ENCODE measurements around the gene GABRR3. TPM values are rescaled to one million over a fixed set of nuclear protein-coding genes. Genes with fewer than 3 reads are reported as not detected.

Gene GABRR3
- total RNA-seq, 2 experiments from 2014 or later: not detected

DNA sequence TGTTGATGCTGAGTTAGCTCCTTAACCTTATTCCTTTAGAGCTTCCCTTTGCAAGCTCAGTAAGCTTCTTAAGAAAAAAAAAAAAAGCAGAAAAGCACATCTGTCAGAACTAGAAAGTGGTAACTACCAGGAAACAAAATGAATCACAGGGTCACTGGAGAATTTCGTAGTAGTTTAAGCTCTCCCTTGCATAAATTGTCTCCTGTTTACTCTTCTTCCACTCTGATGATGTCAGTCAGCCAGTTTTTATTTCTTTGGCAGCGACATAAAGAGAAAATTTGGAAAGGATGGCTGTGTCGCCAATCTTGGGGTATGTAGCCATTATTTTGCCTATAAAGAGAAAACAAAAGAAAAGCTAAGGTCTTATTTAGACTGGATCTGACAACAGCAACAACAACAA, 3.2 kb upstream of the GABRR3 start:
- no peak for ATAC-seq
- Mint-ChIP-seq H3K36me3 (ENCODE audit: low read depth) (peaks cover 2% of the 10 kb centered on the region), H3K9me3 (ENCODE audit: insufficient read depth) (peaks cover 6% of the 10 kb centered on the region), H3K27ac (no peak overlapping the region), H3K4me3 (no peak overlapping the region), H3K4me1 (ENCODE audit: low read depth) (peaks cover 9% of the 10 kb centered on the region), H3K27me3 (ENCODE audit: low read depth) (peaks cover 38% of the 10 kb centered on the region)
- DNase-seq: no peak
- CTCF ChIA-PET: interaction anchor here (0.7 to 5.5 kb wide), 12 partner anchors 9 to 564 kb away, joined by 3 to 50 read pairs (median 12); partner anchors contain the start of genes CPOX and CRYBG3
- POLR2A ChIA-PET: no interaction called here

DNA sequence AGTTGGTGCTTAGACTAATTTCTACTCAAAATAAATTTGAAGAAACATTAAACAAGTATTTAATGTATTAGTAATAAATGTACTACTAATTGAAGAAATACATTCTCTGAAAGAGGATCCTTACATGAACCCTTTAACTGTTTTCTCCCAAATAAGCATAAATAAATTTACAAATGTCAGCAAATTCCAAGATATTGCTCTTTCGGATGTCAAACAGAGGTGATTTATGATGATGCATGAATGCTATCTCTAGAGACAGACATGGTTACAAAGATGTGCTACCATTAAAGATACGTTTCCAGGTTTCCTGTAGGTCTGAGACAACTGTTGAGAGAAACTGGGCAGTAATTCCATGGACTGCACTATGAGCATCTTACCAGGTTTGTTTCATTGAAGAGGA, 629 bp downstream of the GABRR3 start:
- no peak for DNase-seq
- ChIA-PET POLR2A (no interaction called here), CTCF (interaction anchor here (1.2 kb wide), 1 partner anchor 11 kb away, joined by 3 read pairs; no protein-coding TSS in a partner anchor)
- ATAC-seq: no peak
- H3K36me3 Mint-ChIP-seq (ENCODE audit: low read depth): no peaks in the 10 kb centered on the region
- no peak overlapping the region for H3K4me3 Mint-ChIP-seq
- peaks cover 21% of the 10 kb centered on the region for H3K27me3 Mint-ChIP-seq (ENCODE audit: low read depth)
- H3K27ac Mint-ChIP-seq: no peak overlapping the region
- peaks cover 9% of the 10 kb centered on the region for H3K4me1 Mint-ChIP-seq (ENCODE audit: low read depth)
- H3K9me3 Mint-ChIP-seq (ENCODE audit: insufficient read depth): no peaks in the 10 kb centered on the region

DNA sequence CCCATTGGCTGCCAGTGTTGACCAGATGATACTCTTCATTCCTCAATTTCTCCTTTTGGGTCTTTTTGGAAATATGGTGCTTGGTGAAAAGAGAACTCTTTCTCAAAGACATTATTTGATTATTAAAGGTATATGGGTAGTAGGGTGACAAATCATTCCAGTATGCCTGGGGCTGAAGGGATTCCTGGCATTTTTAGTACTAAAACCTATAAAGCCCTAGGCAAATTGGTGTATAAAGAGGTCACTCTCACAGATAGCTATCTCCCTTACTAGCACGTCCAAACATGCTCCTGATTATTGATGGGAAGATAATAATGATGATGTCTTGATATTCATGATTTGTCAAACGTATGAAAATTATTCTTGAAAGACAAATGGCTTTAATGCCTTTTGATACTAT, 1.1 kb downstream of the GABRR3 start:
- no peak overlapping the region for H3K4me3 Mint-ChIP-seq
- ATAC-seq (no peak), DNase-seq (no peak)
- CTCF ChIA-PET: interaction anchor here (1.1 to 1.2 kb wide), 2 partner anchors 10 to 295 kb away, joined by 3 to 5 read pairs; no protein-coding TSS in a partner anchor
- H3K27ac Mint-ChIP-seq: no peak overlapping the region
- H3K27me3 Mint-ChIP-seq (ENCODE audit: low read depth): peaks cover 21% of the 10 kb centered on the region
- H3K4me1 Mint-ChIP-seq (ENCODE audit: low read depth): peaks cover 9% of the 10 kb centered on the region
- POLR2A ChIA-PET: no interaction called here
- H3K36me3 Mint-ChIP-seq (ENCODE audit: low read depth): no peaks in the 10 kb centered on the region
- H3K9me3 Mint-ChIP-seq (ENCODE audit: insufficient read depth): no peaks in the 10 kb centered on the region

DNA sequence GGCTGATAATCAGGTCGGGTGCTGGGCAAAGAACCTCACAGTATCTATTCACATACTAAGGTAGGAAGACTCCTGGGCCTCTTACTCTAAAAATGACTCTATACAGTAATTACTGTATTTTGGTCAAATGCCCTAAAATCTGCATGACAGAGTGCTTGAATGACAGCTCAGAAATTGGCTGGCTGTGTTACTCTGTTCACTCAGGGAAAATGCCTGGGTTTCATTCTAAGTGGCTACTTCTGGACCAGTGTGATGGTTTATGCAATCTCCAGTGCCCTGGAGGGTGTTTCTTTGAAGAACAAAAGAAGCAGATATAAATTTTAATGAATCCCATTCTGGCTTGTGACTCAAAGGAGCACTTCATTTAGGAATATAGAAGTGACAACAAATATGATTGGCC, 2.2 kb downstream of the GABRR3 start:
- peaks cover 19% of the 10 kb centered on the region for H3K27me3 Mint-ChIP-seq (ENCODE audit: low read depth)
- H3K27ac Mint-ChIP-seq: no peak overlapping the region
- peaks cover 13% of the 10 kb centered on the region for H3K4me1 Mint-ChIP-seq (ENCODE audit: low read depth)
- H3K9me3 Mint-ChIP-seq (ENCODE audit: insufficient read depth): no peaks in the 10 kb centered on the region
- ChIA-PET CTCF (interaction anchor here (1.1 kb wide), 1 partner anchor 296 kb away, joined by 5 read pairs; no protein-coding TSS in a partner anchor), POLR2A (no interaction called here)
- H3K4me3 Mint-ChIP-seq: no peak overlapping the region
- ATAC-seq (no peak), DNase-seq (no peak)
- no peaks in the 10 kb centered on the region for H3K36me3 Mint-ChIP-seq (ENCODE audit: low read depth)

DNA sequence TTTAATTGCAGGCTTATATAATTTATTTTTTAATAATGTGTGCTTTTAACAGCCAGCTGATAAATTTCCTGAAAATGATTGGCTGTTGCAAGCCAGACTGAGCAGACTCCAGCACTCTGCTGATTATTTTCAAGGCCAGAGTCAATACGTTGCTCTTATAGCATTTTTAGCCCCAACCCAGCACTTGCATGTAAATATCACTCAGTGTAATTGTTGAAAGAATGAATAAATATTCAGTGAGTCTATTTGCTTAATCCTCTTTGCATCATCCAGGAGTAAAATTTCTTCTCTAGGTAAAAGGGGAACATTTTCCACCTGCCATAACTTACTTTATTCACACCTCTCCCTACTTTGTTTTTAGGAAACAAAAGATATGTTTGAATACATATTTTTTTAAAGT, 2.9 kb downstream of the GABRR3 start:
- ATAC-seq (no peak), DNase-seq (no peak)
- Mint-ChIP-seq H3K9me3 (ENCODE audit: insufficient read depth) (no peaks in the 10 kb centered on the region), H3K4me1 (ENCODE audit: low read depth) (peaks cover 13% of the 10 kb centered on the region), H3K36me3 (ENCODE audit: low read depth) (no peaks in the 10 kb centered on the region), H3K4me3 (no peak overlapping the region), H3K27ac (no peak overlapping the region), H3K27me3 (ENCODE audit: low read depth) (peaks cover 16% of the 10 kb centered on the region)
- POLR2A ChIA-PET: no interaction called here
- CTCF ChIA-PET: no interaction called here

DNA sequence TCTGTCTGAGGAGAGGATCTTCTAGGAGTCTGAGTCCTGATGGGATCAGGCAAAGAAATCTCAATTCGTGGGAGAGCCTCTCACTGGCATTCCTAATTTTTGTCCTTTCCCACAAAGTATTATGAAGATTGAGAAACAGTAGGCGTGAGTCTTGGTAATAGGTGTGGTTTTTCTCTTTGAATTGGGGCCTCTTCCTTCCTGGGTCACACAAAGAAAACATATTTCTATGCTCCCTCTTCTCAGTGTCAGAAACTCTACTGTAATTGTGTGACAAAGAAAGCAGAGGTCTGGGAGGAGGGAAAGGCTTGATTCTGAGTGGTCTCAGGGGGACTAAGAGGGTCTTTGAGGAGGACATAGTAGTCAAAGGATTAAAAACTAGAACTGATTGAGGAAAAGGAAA, 6.0 kb downstream of the GABRR3 start:
- Mint-ChIP-seq H3K9me3 (ENCODE audit: insufficient read depth) (no peaks in the 10 kb centered on the region), H3K36me3 (ENCODE audit: low read depth) (no peaks in the 10 kb centered on the region), H3K27me3 (ENCODE audit: low read depth) (peaks cover 12% of the 10 kb centered on the region), H3K27ac (peak overlapping the region; percentile 87), H3K4me3 (peak overlapping the region; percentile 54), H3K4me1 (ENCODE audit: low read depth) (peaks cover 13% of the 10 kb centered on the region)
- DNase-seq (no peak), ATAC-seq (no peak)
- CTCF ChIA-PET: interaction anchor here (0.6 to 1.2 kb wide), 2 partner anchors 9 to 45 kb away, joined by 3 to 4 read pairs; no protein-coding TSS in a partner anchor
- POLR2A ChIA-PET: no interaction called here

DNA sequence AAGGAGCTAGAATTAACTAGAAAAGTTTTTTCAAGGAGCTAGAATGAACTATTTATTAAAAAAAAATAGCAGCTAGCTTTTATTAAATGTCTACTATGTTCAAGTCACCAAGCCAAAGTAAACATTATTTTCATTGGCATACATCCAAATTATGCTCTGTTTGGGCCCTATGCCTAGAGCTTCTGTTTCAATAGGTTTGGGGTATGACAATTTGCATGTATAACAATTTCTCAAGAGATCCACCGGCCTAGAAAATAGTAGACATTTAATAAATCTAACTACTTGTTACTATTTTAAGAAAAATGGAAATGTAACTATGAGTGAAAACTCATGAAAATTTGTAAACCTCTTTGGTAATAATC, 8.0 kb downstream of the GABRR3 start:
- CTCF ChIA-PET: interaction anchor here (0.8 to 2.9 kb wide), 7 partner anchors 11 to 231 kb away, joined by 3 to 20 read pairs (median 4); partner anchors contain the start of gene RIOX2
- no peak overlapping the region for H3K27ac Mint-ChIP-seq
- peaks cover 20% of the 10 kb centered on the region for H3K4me1 Mint-ChIP-seq (ENCODE audit: low read depth)
- no peaks in the 10 kb centered on the region for H3K36me3 Mint-ChIP-seq (ENCODE audit: low read depth)
- peaks cover 10% of the 10 kb centered on the region for H3K27me3 Mint-ChIP-seq (ENCODE audit: low read depth)
- DNase-seq (no peak), ATAC-seq (no peak)
- POLR2A ChIA-PET: no interaction called here
- H3K4me3 Mint-ChIP-seq: no peak overlapping the region
- H3K9me3 Mint-ChIP-seq (ENCODE audit: insufficient read depth): no peaks in the 10 kb centered on the region

DNA sequence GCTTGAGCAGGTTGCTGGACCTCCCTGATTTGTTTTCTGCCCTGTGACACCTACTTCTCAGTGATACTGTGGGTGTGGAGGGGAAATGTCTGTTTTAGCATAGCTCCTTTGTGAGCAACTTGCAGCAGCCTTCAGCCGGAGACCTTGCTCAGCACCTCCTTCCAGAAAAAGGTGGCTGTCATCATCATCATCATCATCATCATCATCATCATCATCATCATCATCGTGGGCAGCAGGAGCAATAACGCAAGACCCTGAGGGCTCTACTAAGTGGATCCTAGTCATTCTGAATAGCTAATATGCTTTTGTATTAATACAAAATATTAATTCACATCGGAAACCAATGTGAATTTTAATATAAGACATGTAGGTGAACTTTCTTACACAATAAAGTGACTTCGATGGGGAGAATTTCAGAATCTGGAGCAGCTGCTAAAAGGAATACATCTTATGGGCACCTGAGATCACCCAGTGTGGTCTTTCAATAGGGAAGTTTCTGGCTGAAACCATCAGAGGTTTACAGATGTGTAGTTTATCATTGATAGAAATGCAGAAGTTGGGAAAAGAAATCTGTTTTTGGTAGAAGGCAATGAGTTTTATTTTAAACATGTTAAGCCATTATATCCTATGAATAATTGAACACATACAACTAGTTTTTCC, 8.6 kb downstream of the GABRR3 start:
- ATAC-seq: no peak
- Mint-ChIP-seq H3K27me3 (ENCODE audit: low read depth) (peaks cover 10% of the 10 kb centered on the region), H3K4me1 (ENCODE audit: low read depth) (peaks cover 20% of the 10 kb centered on the region), H3K36me3 (ENCODE audit: low read depth) (no peaks in the 10 kb centered on the region), H3K4me3 (no peak overlapping the region), H3K9me3 (ENCODE audit: insufficient read depth) (no peaks in the 10 kb centered on the region), H3K27ac (no peak overlapping the region)
- ChIA-PET POLR2A (no interaction called here), CTCF (interaction anchor here (0.7 to 2.9 kb wide), 15 partner anchors 11 to 1241 kb away, joined by 3 to 20 read pairs (median 4); partner anchors contain the start of gene RIOX2)
- no peak for DNase-seq

DNA sequence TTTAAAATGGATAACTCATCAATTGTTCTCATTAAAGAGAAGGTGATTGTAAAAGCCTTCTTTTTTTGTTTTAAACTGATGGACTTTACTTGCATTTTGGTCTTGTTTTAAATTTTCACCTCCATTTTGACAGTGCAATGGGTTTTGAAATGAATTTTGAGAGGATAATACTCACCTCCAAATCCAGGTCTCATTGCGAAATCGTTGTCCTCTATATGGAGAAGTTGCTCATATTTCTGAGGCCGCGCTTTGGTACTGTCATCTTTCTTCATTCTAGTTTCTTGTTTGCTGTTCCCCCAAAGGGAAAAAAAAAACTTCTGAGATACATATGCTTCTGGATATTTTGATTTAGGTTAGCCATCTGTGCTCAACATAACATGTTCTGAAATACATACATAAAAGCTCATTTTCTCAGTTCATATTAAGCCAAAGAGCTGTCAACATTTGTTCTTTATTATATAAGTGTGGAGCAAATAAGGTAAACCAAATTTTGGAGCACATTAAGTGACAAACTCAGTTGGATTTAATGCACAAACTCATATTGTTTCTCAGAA, 9.6 kb downstream of the GABRR3 start:
- ATAC-seq (no peak), DNase-seq (no peak)
- H3K4me1 Mint-ChIP-seq (ENCODE audit: low read depth): peaks cover 20% of the 10 kb centered on the region
- H3K27me3 Mint-ChIP-seq (ENCODE audit: low read depth): peaks cover 10% of the 10 kb centered on the region
- ChIA-PET CTCF (interaction anchor here (0.9 to 4.7 kb wide), 9 partner anchors 13 to 307 kb away, joined by 3 to 68 read pairs (median 5); no protein-coding TSS in a partner anchor), POLR2A (no interaction called here)
- H3K9me3 Mint-ChIP-seq (ENCODE audit: insufficient read depth): no peaks in the 10 kb centered on the region
- no peaks in the 10 kb centered on the region for H3K36me3 Mint-ChIP-seq (ENCODE audit: low read depth)
- H3K27ac Mint-ChIP-seq: no peak overlapping the region
- no peak overlapping the region for H3K4me3 Mint-ChIP-seq

DNA sequence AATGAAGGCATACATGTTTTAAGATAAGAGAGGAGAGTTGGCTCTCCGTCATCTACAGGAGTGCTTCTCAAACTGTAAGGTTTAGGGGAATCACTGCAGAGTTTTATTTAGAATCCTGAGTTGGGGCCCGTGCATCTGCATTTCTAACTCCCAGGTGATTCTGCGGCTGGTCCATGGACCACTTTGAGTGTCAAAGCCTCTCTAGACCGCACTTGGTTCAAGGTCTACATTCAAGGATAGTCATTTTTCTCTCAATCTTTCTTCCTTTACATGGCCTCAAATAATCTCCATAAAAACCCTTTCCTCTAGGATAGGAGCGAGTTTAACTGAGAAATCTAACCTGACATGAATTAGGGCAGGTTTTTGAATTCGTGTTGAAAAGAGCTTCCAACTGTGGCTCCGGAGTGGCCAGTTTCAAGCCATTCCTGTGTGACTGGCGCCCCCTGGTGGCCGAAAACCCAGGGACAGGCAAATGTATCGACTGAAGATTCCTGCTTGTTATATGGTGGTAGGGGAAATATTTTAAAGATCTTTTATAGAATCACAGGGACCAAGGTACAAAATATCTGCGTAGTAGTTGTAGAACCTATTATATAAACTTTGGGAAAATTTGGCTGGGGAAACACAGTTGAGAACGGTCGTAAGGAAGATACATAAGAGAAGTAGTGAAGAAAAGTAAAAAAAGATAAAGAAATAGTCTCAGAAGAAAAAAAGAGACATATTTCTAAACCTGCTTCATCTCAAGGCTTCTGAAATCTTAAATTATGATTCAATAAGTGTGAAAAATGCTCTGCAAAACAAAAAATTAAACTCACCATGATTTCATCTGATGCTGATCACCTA, 11.9 kb downstream of the GABRR3 start:
- no peaks in the 10 kb centered on the region for H3K9me3 Mint-ChIP-seq (ENCODE audit: insufficient read depth)
- ATAC-seq (peak; percentile 84), DNase-seq (peak; percentile 93)
- ChIA-PET CTCF (interaction anchor here (0.6 to 5.3 kb wide), 43 partner anchors 11 to 304 kb away, joined by 3 to 68 read pairs (median 3); partner anchors contain the start of genes ARL6, CRYBG3 and RIOX2), POLR2A (interaction anchor here (1.0 kb wide), 1 partner anchor 235 kb away, joined by 3 read pairs; no protein-coding TSS in a partner anchor)
- H3K27ac Mint-ChIP-seq: no peak overlapping the region
- H3K4me1 Mint-ChIP-seq (ENCODE audit: low read depth): peaks cover 7% of the 10 kb centered on the region
- H3K4me3 Mint-ChIP-seq: no peak overlapping the region
- peaks cover 10% of the 10 kb centered on the region for H3K27me3 Mint-ChIP-seq (ENCODE audit: low read depth)
- no peaks in the 10 kb centered on the region for H3K36me3 Mint-ChIP-seq (ENCODE audit: low read depth)

DNA sequence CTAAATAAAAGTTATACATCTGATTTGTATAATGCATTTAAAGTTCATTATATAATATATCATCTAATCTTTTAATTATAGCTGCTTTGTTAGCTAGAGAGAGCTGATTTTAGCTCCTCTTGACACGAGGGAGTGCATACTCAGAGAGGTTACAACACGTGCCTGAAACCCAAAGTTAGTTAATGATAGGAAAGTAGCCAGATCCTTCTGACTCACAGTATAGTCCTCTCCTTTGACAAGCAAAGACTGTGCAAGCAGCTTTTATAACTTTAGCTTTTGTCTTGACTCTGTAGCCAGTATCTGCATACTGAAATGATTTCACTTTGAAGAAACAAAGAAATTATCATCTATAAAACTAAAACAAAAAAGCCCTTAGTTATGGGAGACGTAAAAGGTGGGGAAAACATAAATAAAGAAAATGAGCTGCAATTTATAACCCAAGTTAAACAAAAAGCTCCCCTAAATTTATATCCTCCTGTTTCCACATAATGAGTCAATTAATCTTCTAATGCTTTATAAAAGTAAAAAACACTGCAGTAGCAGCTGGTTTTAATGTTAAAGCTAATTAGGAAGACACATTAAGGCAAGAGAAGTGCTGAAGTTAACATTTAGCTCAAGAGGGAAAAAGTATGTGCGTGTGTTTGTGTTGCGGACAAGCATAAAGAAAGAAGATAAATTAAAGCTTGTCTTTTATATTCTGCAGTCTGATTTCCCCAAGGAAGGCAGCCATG, 13.1 kb downstream of the GABRR3 start:
- no peak overlapping the region for H3K27ac Mint-ChIP-seq
- H3K36me3 Mint-ChIP-seq (ENCODE audit: low read depth): no peaks in the 10 kb centered on the region
- CTCF ChIA-PET: interaction anchor here (0.7 to 5.3 kb wide), 32 partner anchors 9 to 303 kb away, joined by 3 to 68 read pairs (median 8); partner anchors contain the start of genes ARL6 and CRYBG3
- H3K4me1 Mint-ChIP-seq (ENCODE audit: low read depth): peaks cover 7% of the 10 kb centered on the region
- POLR2A ChIA-PET: no interaction called here
- H3K4me3 Mint-ChIP-seq: no peak overlapping the region
- peaks cover 10% of the 10 kb centered on the region for H3K27me3 Mint-ChIP-seq (ENCODE audit: low read depth)
- no peaks in the 10 kb centered on the region for H3K9me3 Mint-ChIP-seq (ENCODE audit: insufficient read depth)
- ATAC-seq (no peak), DNase-seq (no peak)
